ENCODE data around the gene PTCSC3. TPM values are rescaled to one million over a fixed set of nuclear protein-coding genes. Genes with fewer than 3 reads are reported as not detected.

The PTCSC3 gene
- total RNA-seq, 2 donors from 2014 or later: not detected

DNA sequence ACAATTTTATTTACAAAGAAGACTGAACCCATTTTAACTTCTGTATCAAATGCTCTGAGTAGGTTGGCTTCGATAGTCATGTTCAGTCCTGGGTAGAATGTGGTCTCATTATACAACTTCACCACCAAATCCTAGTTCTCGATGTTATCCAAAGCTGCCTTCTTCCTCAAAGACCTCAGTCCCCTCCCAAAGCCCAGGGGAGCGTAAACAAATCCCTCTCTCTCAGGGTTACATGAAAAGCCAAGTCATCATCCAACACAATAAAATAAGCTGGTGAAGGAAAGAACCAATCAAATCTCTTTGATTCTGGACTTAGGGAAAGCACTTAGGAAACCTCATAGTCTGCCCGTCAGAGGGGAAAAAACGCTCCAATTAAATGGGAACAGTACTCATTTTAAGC, 9.1 kb downstream of the PTCSC3 start:
- no peaks in the 10 kb centered on the region for H3K27me3 ChIP-seq
- TF ChIP-seq CTCF (IDR thresholded peaks at IDR 0.05) (no peak), POLR2A (IDR thresholded peaks at IDR 0.05) (no peak)
- H3K36me3 ChIP-seq (replicated peaks in 1 of 2; ENCODE audit: insufficient read depth in 1 of 2, low read depth in 2 of 2): no peaks in the 10 kb centered on the region
- no peak overlapping the region for H3K4me3 ChIP-seq
- no peaks in the 10 kb centered on the region for H3K4me1 ChIP-seq
- H3K9me3 ChIP-seq: no peaks in the 10 kb centered on the region
- DNase-seq (no peak), ATAC-seq (no peak)
- no peak overlapping the region for H3K27ac ChIP-seq
- 45 to 52% methylated on average over 5 of the region's 5 CpGs for WGBS, 2 donors
- intact Hi-C loops (cut with DNase I): no loop called here

- DNase-seq: no peak
- H3K4me3 ChIP-seq: no peak overlapping the region
- H3K27me3 ChIP-seq: no peaks in the 10 kb centered on the region
- 43 to 50% methylated on average over 5 of the region's 5 CpGs for WGBS, 2 donors
- H3K9me3 ChIP-seq: no peaks in the 10 kb centered on the region
- H3K27ac ChIP-seq: no peak overlapping the region
- H3K36me3 ChIP-seq (replicated peaks in 1 of 2; ENCODE audit: insufficient read depth in 1 of 2, low read depth in 2 of 2): no peaks in the 10 kb centered on the region
- intact Hi-C loops (cut with DNase I): no loop called here
- TF ChIP-seq CTCF (IDR thresholded peaks at IDR 0.05): no peak
- no peak for TF ChIP-seq POLR2A (IDR thresholded peaks at IDR 0.05)
- H3K4me1 ChIP-seq: no peaks in the 10 kb centered on the region
- ATAC-seq: no peak
Measured at GRCh38 chr14:36163451-36163850, 13.1 kb downstream of the PTCSC3 start.

- DNase-seq: no peak
- no peaks in the 10 kb centered on the region for H3K36me3 ChIP-seq (replicated peaks in 1 of 2; ENCODE audit: insufficient read depth in 1 of 2, low read depth in 2 of 2)
- WGBS, 2 donors: 66 to 76% methylated on average over 9 of the region's 9 CpGs
- H3K9me3 ChIP-seq: no peaks in the 10 kb centered on the region
- H3K4me3 ChIP-seq: no peak overlapping the region
- H3K27me3 ChIP-seq: no peaks in the 10 kb centered on the region
- no peak overlapping the region for H3K27ac ChIP-seq
- TF ChIP-seq CTCF (IDR thresholded peaks at IDR 0.05): no peak
- no peak for TF ChIP-seq POLR2A (IDR thresholded peaks at IDR 0.05)
- no peak for ATAC-seq
- intact Hi-C loops (cut with DNase I): no loop called here
- no peaks in the 10 kb centered on the region for H3K4me1 ChIP-seq
Measured at GRCh38 chr14:36162267-36162666, 14.3 kb downstream of the PTCSC3 start.

- H3K4me1 ChIP-seq: no peaks in the 10 kb centered on the region
- H3K27me3 ChIP-seq: no peaks in the 10 kb centered on the region
- 37 to 39% methylated on average over 12 of the region's 12 CpGs for WGBS, 2 donors
- no peak for ATAC-seq
- H3K36me3 ChIP-seq (replicated peaks in 1 of 2; ENCODE audit: insufficient read depth in 1 of 2, low read depth in 2 of 2): no peaks in the 10 kb centered on the region
- DNase-seq: no peak
- intact Hi-C loops (cut with DNase I): no loop called here
- no peak overlapping the region for H3K27ac ChIP-seq
- TF ChIP-seq POLR2A (IDR thresholded peaks at IDR 0.05) (no peak), CTCF (IDR thresholded peaks at IDR 0.05) (no peak)
- no peak overlapping the region for H3K4me3 ChIP-seq
- no peaks in the 10 kb centered on the region for H3K9me3 ChIP-seq
Measured at GRCh38 chr14:36161776-36162175, 14.7 kb downstream of the PTCSC3 start.

GRCh38 chr14:36151335-36151734, 25.2 kb downstream of the PTCSC3 start:
- Histone ChIP-seq H3K27me3 (no peaks in the 10 kb centered on the region), H3K4me3 (no peak overlapping the region), H3K9me3 (no peaks in the 10 kb centered on the region), H3K36me3 (replicated peaks in 1 of 2; ENCODE audit: insufficient read depth in 1 of 2, low read depth in 2 of 2) (no peaks in the 10 kb centered on the region), H3K27ac (no peak overlapping the region), H3K4me1 (no peaks in the 10 kb centered on the region)
- no peak for TF ChIP-seq POLR2A (IDR thresholded peaks at IDR 0.05)
- TF ChIP-seq CTCF (IDR thresholded peaks at IDR 0.05): no peak
- no peak for DNase-seq
- 69 to 80% methylated on average over 3 of the region's 3 CpGs for WGBS, 2 donors
- ATAC-seq: no peak
- intact Hi-C loops (cut with DNase I): no loop called here

Measured in body of pancreas (tissue), 4 donors.